ENCODE measurements around the gene FAT3.

- TF ChIP-seq CTCF (conservative IDR thresholded peaks at IDR 0.05) (no peak), EZH2 (IDR thresholded peaks at IDR 0.05; ENCODE audit: low read depth) (no peak)
Observed at GRCh38 chr11:92253945-92254344, 29.3 kb downstream of the FAT3 start.

Data from PC-9 (cell line).